ENCODE results near the gene PEPD.

- TF ChIP-seq, protein P1, sequence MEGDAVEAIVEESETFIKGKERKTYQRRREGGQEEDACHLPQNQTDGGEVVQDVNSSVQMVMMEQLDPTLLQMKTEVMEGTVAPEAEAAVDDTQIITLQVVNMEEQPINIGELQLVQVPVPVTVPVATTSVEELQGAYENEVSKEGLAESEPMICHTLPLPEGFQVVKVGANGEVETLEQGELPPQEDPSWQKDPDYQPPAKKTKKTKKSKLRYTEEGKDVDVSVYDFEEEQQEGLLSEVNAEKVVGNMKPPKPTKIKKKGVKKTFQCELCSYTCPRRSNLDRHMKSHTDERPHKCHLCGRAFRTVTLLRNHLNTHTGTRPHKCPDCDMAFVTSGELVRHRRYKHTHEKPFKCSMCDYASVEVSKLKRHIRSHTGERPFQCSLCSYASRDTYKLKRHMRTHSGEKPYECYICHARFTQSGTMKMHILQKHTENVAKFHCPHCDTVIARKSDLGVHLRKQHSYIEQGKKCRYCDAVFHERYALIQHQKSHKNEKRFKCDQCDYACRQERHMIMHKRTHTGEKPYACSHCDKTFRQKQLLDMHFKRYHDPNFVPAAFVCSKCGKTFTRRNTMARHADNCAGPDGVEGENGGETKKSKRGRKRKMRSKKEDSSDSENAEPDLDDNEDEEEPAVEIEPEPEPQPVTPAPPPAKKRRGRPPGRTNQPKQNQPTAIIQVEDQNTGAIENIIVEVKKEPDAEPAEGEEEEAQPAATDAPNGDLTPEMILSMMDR (IDR thresholded peaks at IDR 0.05): no peak
- no peak for TF ChIP-seq POLR2A (IDR thresholded peaks at IDR 0.05)
These were observed 49.4 kb downstream of the PEPD start for GRCh38 chr19:33472226-33472625.
